ENCODE measurements around the gene RASGRF2.
A peak's percentile ranks its signal among the peaks of the same experiment; 100 is the strongest.
"Not testable (repeated sequence)": the region's sequence is repeated elsewhere in the genome, so short reads cannot be mapped to it uniquely, and the experiment has no call there.

RASGRF2 gene

DNA sequence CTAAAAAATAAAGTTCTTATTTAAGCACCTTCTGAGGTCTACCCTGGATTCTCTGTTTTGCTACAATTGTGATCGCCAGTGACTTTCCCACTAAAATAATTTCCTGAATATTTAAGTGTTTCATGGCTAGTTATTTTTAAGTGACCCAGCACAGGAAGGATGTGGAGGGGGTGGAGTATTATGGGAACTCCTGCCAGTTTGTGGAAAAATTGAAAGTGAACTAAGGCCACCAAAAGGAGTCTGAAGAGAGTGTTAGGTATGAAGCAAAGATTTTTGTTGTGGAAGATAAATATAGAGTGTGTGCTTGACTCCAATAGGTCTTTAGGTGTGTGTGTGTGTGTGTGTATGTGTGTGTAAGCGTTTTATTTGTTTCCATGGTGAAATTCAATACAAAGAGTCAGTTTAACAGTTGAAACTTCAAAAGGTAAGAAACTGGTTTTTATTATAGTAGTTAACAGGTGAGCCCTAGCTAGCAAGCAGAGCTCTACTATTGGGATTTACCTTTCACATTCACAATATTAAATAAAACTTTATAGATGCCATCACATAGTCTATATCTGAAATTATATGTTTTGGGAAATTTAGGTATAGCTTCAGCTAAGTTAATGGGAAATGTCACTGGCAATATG is 25.6 kb downstream of the RASGRF2 start:
- no peak for DNase-seq

- no peak for DNase-seq
These were observed 26.2 kb downstream of the RASGRF2 start for GRCh38 chr5:80986382-80986781.

DNA sequence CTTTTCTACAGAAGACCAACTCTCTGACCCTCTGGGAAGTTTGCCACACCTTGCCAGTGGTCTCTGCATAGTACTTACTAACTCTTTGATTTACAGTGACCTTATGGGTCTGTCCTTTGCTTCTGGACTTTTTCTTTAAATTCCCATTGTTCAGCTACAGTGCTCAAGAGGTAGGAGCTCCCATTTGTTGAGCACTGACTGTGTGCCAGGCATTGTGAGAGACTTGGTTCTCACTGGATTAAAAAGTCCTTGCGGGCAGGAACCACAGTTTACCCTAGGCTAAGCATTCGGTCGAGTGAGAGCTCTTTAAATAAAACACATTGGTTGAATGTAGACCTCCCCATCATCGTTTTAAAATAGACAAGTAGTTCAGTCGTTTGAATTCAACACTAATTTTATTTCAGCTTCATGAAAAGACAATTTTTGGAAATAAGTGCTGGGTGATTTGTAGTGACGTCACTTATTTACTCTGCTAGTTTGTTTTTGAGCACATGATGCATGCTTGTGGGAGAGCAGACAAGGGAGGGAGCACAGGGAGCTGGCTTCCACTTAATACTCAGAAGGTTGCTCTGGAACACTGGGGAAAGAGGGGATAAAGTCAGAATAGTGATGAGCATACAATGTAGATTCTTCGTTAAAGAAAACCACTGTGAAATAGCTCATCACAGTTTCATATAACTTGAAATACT is 27.1 kb downstream of the RASGRF2 start:
- peak in 3 of 56 donors; percentile 5 to 20 (median 11) for DNase-seq

DNA sequence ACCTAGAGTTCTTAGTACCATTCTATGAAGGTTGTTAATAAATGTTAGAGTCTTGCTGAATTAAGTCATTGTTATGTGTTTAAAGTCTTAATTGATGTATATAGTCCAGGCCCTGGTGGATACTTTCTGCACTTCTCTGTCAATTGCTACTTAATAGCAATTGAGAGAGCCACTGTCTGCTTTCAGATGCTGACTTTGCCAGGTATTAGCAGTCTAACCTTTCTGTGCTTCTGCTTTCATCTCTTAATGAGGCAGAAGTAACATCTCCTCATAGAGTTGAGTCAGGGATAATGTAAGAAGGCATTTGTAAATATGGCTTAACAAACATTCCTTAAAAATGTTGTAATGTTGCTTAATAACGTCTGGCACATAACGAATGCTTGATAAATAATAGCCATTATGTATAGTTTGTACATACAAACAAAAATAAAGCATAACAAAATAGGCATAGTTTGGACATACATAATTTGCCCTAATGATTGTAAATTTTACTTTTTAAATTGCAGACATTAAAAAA is 28.3 kb downstream of the RASGRF2 start:
- DNase-seq = no peak

DNA sequence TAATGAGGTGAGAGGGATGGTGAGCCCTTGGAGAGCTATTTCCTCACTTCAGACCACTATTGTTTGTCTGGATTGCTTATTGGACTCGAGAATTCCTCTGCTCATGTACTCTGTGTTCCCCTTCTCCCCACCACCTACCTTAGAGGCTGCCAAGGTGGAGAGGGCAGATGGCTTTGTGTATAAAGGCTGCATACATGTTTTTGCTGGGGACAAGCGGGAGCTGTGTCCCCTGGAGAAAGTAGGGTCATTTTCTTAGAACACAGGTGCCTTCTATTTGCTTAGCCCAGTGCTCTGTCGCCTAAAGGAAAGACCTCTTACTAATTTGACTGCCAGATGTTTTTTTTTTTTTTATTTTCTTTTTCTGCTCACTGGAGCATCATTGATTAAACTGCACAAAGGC is 29.7 kb downstream of the RASGRF2 start:
- no peak for DNase-seq

GRCh38 chr5:80990527-80990926 is 30.4 kb downstream of the RASGRF2 start:
- DNase-seq = no peak

- no peak for DNase-seq
These were observed 30.8 kb downstream of the RASGRF2 start for GRCh38 chr5:80990971-80991370.

DNA sequence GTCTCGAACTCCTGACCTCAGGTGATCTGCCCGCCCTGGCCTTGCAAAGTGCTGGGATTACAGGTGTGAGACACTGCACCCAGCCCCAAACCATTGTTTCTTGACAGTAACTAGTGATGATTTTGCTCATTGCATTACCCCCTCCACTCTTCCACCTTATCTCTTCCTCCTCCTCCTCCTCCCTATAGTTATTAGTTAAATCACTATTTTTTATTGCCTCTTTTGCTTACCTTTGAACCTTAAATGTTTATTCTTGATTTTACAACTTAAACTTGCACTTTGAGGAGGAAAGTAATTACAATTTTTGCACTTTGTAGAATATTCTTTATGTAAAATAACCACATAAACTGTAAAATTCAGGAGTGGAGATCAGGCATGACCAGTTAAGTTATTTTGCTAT is 35.7 kb downstream of the RASGRF2 start:
- no peak for DNase-seq

DNA sequence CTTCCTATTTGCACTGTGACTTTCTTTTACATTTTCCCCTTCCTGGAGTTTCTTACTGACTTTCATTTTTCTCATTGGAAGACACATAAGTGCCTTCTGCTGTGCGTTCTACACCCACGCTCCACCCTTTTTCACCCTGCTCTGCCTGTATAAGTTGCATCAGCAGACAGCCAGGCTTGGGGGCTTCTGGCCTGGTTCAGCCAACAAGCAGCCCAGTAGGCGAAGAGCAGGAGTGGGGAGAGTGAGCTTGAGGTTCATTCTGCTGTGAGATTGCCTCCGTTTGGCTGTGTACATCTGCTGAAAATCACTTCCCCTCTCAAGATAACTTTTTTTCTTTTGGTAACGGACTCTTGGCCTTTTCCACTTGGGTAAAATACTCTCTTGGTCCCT is 38.4 kb downstream of the RASGRF2 start:
- DNase-seq = no peak

GRCh38 chr5:81003811-81004386 is 43.7 kb downstream of the RASGRF2 start:
- DNase-seq = no peak

DNA sequence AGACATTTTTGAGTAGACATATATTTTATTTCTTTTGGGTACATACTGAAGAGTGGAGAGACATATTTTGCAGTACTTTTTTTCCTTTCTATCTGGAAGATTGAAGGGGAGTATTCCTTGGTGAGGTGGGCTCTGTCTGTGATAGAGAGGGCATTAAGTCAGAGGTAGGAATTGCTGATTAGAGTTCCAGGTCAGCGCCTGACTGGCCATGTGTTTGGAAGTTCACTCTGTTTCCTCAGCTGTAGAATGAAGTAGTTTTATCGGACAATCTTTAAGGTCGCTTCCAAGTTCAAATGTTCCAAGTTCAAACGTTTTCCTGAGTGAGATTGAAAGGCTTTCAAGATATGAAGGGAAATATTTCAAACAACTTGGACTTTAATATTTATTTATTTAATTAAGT is 45.5 kb downstream of the RASGRF2 start:
- DNase-seq = no peak

DNA sequence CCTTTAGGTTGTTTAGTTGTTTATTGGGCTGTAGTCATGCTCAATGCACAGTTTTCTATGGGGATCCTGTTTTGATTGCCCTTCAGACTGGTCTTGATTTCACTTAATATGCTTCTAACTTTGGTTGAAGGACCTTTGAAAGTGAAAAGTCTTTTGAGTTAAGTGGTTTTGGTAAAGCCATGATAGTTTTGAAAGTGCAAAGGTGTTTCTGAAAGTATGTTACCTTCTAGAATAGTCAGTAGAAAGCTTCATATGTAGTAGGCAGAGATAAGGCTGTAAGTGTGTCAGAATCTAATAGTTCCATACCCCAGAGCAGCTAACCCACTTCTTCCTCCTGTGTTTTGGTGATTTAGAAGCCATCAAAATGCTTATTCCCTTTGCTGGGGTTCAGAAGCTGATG is 46.1 kb downstream of the RASGRF2 start:
- DNase-seq = no peak

GRCh38 chr5:81006947-81007636 is 46.9 kb downstream of the RASGRF2 start:
- DNase-seq = no peak

DNA sequence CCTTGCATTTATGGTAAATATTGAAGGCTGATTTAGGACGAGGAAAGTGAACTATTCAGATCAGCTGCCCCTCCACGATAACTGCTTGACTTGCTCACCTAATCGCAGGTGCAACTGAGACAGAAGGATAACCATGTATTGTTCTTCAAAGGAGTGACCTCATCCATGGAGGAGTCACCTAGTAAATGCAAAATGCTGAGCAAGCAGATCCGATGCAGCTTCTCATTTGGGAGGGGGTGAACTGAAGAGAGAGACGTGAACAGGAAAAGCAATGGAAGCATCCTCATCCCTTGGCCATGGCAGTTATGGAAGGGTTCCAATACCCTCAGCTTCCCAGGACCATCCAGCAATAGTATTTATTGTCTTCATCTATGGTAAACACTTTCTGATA is 47.5 kb downstream of the RASGRF2 start:
- DNase-seq = no peak

GRCh38 chr5:81010336-81011169 is 50.4 kb downstream of the RASGRF2 start:
- DNase-seq = no peak

GRCh38 chr5:81014348-81014747 is 54.2 kb downstream of the RASGRF2 start:
- no peak for DNase-seq

DNA sequence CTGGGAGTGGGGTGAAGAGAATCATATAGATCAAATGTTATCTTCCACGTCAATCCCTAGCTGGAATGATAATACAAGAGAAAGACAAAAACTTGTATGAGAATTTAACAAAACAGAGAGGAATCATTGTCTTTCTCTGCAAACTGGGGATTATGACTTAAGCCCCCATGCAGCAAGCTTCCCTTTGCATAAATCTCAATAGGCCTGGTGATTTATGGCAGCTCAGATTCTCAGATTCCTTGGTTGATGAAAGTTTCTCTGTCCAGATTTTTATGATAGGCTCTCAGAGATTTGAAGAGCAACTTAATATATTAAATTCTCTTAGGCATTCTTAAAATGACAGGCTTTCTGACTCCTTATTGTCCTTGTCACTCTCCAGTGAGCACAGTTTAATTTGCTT is 56.0 kb downstream of the RASGRF2 start:
- no peak for DNase-seq

DNA sequence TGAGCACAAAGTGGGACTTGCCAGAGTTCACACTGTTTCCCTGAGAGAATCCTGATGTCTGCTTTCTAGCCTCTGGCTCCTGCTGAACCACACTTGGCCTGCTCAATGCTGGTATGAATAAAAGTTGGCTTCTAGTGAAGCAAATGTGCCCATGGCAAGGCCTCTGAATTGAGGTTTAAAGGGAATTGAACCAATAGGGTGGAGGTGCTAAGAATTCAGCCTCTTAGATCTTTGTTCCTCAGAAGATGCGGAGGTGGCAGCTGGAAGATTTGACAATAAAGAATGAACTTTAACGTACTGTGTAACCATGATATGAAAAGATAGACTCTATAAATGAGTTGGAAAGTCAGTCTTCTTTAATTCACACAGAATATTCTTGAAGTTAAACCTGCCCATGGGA is 57.2 kb downstream of the RASGRF2 start:
- DNase-seq = no peak

- not testable (repeated sequence) for DNase-seq
These were observed 58.4 kb downstream of the RASGRF2 start for GRCh38 chr5:81018608-81019007.

DNA sequence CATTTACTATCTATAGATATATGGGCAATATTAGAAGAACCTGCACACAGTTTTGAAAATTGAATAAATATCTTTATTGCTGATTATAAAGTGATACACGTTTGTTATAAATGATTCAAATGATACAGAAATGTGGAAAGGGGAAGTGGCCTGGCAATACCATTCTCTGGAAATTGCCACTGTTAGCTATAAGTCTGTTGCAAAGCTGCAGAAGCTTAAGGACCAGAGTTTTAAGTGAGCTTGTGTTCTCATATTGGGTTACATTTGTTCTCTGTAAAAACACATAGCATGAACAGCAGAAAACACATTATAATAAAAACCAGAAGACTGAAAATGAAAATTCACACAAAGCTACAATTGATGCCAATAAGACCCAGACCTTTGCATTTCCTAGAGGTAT is 59.6 kb downstream of the RASGRF2 start:
- no peak for DNase-seq

- no peak for DNase-seq
These were observed 60.5 kb downstream of the RASGRF2 start for GRCh38 chr5:81020478-81021167.

Measured in amygdala (tissue), 56 donors.